ENCODE data around the gene LRRC25.

Gene LRRC25

DNA sequence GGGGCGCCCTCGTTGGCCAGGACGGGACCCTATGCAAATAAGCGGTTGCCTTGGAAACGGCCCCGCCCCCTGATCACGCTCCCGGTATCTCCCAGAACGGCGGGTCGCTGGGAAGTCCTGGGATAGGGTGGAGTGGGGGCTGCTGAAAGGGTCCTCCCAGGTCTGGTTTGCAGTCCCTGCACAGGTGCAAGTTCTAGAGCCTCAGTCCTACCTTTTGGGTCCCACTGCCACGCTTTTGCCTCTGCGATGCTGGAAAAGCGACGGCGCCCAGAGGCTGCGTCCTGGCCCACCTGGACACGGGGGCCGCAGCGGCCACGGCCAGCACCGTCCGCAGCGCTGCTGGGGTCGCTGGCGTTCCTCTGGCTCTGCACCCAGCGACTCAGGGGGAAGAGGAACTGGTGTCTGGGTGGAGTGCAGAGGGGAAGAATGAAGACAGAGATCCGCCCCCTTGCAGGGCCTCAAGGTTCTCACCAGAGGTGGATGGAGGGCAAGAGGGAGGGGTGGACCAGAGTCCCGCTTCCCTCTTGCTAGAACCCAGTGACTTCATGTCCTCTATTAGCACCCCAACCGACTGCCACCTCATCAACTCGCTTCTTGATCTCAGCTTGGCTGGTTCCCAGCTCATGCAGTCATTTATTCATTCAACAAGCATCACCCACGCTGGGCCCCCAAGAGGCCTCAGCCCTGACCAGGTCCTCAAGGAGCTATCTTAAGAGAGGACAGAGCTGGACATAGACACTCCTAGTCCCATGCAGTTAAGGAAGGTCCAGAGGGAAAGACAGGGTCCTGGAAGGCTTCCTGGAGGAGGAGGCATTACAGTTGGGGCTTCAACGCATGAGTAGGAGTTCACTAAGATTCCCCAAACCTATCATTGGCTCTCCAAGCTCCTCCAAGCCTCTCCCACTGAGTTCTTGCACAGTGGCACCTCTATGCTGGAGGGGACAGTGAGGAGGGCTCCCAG is at the start of gene LRRC25:
Gene LRRC25 (minus strand): TSS at position 381 of the 961 bp plus-strand sequence. CDS start 659 bp downstream, outside the sequence.
- DNase-seq (ENCODE audit: low read depth) = no peak

DNA sequence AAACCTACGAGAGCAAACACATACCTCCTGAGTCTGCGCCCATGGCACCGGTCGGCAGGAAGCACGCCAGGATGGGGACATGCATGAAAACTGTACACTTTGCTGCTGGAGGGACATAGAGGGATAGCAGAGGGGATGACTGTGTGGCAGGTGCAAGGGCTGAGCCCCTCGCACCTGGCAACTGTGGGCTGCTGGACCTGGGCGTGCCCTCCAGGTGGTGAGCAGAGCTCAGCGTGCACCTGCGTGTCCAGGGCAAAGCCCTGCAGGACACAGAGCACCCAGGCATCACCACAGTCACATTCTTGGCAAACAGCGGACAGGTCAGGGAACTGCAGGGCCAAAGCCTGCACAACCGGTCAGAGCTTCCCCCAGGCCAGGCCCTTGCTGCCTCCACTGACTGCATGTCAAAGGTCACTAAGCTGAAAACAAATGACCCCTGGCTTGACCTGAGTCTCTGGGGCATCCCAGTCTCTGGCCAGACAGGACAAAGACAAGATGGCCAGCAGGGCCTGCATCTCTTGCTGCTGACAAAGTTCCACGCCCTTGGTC is 49.5 kb upstream of the LRRC25 start:
- DNase-seq (ENCODE audit: low read depth) = no peak

DNA sequence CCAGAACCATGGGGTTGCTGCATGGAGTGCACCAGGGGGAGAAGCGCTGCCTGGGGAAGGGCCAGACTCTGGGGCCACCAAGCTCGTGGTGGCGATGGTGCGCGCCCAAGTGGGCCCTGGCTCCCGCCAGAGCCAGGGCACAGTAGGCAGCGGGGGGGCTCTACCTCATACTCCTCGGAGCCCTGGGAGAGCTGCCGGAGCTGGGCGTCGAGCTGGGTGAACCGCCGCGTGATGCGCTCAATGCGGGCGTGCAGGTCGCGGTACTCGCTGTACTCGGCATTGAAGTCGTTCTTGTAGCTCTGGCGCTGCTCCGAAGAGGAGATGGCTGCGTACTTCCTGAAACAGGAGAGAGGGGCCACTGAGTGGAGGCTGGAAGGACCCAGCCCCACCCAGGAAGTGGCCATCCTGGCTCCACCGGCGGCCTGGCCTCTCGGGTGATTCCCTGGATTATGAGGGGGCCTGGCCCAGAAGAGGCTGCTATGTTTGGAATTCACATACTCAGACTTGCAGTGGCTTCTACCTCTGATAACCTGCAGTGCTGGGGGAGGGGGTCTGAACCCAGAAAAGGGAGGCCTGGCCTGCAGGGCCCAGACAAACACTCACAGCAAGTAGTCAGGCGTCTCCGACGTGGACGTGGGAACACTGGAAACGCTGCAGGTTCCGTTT is 48.9 kb upstream of the LRRC25 start:
- no peak for DNase-seq (ENCODE audit: low read depth)

DNA sequence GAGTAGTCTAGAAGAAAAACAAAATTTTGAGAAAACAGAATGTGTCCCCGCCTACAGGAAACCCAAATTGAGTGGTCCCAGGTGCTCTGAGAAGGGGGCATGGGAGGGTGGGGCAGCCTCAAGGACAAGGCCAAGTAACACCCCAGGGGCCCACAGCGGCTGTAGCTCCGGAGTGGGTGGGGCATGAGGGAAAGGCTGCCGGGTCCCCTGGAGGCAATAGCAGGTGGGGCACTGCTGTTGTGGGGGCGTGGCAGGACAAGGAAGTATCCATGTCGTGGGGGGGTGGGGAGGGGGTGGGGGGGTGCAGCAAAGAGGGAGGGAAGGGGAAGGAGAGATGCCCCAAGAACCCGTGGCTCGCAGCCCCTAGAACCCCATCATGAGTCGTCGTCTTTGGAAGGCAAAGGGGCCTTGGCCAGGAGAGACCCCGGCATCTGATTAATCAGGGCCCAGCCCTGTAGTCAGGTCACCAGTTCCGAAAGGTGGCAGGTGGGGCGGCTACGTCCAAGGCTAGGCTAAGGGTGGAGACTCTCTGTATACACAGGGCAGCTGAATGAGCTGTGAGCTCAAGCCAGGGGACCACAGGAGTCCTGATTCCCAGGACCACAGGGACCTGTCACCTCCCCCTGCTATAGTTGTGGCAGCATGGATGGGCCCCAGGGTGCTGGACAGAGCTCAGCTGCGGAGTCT is 48.0 kb upstream of the LRRC25 start:
- no peak for DNase-seq (ENCODE audit: low read depth)

DNA sequence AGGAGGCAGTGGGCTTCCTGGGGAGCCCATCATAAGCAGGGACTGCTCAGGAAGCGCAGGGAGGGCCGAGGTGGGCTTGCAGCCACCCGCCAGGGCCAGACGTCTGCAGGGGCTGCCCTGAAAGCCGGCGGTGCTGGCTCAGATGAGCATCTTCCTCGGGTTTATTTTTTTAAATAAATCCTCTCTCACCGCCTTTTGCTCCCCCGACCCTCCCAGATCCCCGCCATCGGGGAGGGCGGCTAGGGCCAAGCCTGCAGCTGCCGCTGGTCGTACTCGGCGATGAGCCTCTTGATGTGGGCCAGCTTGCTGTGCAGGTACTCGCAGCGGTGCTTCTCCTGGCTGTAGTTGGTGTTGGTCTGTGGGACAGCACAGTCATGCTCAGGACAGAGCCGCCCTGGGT is 47.1 kb upstream of the LRRC25 start:
- DNase-seq (ENCODE audit: low read depth) = no peak

DNA sequence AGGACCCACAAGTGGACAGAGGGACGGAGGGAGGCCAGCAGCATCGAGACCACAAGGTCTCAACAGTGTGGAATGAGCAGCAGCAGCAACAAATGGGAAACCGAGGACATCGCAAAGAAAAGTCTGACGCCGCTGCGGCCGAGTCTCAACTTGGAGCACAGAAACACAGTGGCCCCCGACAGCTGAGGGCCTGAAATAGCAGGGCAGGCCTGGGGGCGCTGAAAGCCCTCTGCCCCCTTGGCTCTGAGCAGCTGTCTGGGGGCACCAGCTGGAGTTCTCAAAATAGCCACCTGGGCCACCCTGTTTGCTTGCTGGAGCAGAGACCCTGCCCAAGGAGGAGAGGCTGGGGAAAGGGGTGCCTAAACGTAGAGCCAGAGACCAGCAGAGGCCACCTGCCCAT is 46.4 kb upstream of the LRRC25 start:
- no peak for DNase-seq (ENCODE audit: low read depth)

DNA sequence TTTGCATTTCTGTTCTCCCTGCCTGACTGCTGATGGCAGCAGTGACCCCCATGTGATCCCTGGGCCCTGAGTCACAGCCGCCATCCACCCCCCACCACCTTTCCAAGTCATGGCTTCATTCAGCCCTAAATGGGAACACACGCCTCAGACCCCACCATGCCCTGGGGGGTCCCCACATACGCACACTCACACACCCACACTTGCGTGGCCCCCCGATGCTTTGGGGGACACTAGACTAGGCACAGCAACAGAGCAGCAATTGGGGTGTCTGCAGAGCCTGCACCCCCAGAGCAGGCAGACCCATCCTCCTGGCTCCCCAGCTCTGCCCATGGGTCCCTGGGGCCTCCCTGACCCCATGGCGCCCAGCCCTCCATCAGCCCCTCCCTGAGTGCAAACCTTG is 46.0 kb upstream of the LRRC25 start:
- DNase-seq (ENCODE audit: low read depth) = no peak

DNA sequence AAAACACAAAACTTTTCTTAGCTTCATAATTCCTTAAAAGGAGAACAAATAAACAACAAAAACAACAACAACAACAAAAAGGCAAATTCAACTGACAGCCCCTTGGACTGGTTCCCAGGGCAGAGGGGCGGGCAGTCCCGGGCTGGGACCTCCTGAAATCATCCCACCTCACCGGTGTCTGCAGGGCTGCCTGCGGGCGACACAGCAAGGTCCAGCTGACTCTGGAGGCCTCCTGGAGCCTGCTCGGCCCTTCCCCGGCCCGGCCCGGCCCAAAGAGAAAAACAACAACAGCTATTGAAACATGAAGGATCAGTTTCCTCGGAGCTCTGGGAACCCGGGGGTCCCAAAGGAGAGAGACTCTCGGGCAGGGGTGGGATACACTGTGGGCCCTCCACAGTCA is 45.5 kb upstream of the LRRC25 start:
- no peak for DNase-seq (ENCODE audit: low read depth)

DNA sequence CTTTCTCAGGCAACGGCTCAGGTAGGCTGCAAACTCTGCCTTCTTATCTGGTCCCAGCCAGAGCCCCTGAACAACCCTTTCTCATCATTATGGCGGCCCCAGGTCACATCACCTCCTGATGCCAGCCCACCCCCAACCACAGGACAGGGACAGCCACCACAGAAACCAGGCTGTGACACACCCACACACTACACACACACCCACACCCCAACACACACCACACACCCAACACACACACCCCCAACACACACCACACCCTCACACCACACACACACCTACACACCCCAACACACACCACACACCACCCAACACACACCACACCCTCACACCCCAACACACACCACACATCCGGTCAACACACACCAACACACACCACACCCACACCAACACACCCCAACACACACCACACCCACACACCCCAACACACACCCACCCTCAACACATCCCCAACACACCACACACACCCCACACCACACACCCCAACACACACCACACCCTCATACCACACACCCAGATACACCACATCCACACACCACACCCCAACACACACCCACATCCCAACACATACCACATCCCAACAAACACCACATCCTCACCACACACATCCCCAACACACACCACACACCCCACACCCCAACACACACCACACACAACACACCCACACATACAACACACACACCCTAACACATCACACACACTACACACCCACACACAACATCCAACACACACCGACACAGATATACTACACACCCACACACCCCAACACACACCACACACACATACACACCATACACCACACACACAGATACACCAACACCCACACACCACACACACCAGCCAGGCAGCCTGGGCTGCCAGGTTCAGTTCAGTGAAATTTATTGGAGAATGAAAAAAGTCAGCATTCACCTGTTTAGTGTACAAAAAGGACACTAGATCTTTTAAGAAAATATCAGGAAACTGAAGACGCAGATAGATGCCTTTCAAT is 44.7 kb upstream of the LRRC25 start:
- DNase-seq (ENCODE audit: low read depth) = no peak

DNA sequence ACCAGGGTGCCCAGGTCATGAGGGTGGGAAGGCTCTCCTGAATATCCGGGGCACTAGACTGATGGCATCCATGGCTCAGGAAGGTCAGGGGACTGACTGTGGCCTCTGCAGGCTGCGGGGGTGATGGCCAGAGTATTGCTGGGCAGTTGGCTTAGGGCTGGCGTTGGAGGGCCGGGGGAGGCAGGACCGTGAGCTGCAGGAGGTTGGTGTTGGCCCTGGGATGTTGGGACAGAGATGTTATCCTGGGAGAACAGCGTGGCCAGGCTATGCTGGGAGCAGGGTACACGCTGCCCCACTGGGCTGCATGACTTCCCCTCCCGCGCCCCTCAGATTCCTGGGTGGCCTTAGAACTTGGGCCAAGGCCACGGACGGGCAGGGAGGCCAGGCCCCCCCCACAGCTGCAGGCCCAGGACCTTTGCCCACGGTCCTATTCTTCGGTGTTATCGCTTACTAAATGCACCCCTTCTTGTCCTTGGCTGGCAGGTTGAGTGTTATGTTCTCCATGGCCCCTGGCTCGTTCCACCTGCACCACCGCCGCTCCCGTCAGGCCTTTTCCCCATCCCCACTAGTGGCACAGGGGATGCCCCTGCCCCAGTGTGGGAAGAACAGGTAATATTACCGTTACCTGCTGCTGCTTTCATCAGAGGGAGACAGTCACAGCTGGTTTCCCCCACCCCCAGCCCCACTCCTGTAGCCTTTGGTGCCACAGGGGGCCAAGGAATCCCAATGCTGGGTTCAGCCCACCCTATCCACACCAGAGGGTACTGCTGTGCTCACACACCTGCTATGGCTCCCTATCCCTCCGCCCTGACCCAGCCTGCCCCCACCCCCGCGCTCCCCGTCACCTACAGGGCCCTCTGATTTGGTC is 43.7 kb upstream of the LRRC25 start:
- DNase-seq (ENCODE audit: low read depth) = no peak

DNA sequence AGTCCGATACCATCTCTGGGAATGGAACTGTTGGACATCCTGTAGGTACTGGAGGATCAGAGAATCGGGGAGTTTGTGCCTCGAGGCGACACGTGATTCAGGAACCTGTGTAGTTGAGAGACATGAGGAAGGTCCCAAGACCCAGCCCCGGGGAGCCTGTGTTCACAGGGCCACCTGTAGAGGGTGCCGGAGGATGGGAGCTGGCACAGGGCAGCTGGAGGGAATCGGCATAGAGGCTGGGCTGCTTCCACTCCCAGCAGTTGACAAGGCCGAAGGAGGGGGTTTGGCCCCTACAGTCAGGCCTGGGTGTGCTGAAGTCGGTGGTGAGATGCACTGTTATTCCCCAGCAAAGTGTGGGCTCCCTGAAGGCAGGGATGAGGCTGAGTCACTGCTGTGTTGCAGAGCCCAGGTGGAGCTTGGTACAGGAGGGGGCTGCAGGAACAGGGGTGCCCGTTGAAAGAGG is 43.0 kb upstream of the LRRC25 start:
- DNase-seq (ENCODE audit: low read depth) = no peak

DNA sequence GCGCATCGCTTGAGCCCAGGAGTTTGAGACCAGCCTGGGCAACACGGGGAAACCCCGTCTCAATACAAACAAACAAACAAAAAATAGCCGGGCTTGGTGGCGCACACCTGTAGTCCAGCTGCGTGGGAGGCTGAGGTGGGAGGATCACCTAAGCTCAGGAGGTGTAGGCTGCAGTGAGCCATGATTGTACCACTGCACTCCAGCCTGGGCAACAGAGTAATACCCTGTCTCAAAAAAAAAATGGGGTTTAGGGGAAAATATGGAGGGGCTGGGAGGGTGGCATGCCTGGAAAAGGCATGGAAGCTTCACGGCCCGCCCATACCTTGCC is 42.5 kb upstream of the LRRC25 start:
- DNase-seq (ENCODE audit: low read depth) = no peak

DNA sequence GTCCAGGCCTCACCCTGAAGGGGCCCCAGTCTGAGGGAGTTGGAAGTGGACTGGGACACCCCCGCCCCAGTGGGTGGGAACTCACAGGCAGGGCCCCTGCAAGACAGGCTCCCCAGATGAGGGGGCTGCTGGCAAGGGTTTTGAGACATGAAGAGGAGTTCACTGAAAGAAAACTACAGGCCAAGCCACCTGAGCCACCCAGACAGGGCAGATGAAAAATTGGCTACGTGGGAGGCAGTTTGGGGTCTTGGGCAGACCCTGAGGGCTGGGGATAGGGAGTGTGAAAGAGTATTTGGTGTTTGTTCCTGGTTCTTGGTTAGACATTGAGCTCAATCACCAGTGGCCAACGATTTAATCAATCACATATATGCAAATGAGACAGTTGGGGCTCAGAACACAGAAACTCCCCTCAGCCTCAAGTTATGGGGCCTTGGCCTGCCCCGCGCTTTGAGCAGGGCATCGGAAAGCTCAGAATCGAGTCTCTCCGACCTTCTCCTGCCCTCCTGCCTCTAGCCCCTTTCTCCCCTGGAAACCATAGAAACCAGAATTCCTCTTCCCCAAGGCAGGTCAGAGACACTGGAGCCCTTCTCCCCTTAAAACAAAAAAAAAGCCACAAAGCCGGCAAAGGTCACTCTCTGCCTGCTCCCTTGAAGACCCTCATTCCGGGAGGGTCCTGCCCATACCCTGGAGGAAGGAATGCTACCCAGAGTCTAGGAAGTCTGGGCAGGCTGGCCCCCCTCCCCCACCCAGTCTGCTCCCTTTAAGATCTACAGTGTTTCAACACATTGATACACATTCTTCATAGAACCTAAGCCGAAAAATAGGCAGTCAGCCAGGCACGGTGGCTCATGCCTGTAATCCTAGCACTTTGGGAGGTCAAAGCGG is 41.8 kb upstream of the LRRC25 start:
- no peak for DNase-seq (ENCODE audit: low read depth)

DNA sequence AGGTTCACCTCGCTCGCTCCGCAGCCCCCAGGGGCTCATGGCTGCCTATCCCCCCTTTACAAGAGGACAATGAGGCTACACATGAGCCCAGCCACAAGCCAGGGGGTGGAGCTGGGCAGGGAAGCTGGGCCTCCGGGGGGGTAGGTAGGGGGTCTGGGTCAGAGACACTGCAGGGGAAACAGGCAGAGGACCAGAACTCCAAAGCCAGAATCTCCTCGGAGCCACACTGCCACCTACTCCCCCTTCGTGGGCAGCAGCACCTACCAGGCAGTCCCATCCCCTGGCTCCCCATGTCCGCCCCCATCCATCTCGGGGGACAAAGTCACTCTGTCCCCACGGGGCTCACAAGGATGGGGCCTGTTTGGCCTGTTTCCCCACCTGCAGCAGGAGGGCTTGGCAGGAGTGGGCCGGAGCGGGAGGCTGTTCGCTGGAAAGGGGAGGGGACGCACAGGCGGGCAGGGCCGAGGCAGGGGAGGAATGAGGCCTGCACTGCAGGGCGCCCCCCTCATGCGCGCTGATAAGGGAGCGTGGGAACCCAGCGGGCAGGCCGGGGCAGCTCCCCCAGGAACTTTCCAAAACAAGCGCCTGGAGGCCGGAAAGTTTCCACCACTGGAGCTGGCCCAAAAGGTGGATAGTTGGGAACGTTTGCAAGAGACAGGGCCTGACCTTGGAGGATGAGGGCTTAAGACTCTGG is 41.1 kb upstream of the LRRC25 start:
- DNase-seq (ENCODE audit: low read depth) = no peak

DNA sequence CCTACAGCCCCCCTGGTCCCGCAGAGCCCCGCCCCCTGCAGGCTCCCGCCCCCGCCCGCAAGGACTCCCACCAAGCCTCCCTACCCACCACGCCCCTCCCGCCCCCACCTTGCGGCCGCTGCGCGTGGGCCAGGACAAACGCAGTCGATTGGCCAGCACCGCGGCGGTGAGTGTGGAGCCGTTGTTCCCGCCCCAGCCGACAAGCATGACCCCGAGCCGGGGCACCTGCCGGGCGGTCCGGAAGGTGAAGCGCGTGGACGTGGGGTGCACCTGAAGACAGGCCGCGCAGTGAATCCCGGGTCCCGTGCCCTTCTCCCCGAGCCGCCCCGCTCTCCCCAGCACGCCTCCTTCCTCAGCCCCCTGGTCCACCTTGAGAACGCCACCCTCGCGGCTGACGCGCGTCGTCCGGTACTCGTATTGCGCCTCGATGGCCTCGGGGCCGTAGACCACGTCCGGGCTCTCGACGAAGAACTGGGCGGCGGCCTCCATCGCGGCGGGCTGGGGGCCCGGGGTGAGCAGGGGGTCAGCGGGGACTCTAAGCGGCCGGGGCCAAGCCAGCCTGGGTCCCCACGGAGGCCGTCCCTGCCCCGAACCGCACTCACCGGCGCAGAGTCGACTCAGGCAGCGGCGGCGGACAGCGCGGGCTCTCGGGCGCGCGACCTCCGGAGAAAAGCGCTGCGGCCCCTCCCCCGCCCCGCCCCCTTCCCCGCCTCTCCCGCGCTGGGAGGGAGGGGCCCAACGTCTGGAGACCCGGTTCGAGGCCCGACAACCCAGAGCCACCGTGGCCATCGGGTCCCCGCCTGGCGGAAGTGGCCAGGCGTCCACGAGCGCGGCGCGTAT is 40.3 kb upstream of the LRRC25 start, which contains the start of gene ISYNA1:
Gene ISYNA1 (minus strand): TSS at position 643 of the 840 bp plus-strand sequence. CDS start 154 bp downstream, at position 489.
- DNase-seq (ENCODE audit: low read depth) = no peak

DNA sequence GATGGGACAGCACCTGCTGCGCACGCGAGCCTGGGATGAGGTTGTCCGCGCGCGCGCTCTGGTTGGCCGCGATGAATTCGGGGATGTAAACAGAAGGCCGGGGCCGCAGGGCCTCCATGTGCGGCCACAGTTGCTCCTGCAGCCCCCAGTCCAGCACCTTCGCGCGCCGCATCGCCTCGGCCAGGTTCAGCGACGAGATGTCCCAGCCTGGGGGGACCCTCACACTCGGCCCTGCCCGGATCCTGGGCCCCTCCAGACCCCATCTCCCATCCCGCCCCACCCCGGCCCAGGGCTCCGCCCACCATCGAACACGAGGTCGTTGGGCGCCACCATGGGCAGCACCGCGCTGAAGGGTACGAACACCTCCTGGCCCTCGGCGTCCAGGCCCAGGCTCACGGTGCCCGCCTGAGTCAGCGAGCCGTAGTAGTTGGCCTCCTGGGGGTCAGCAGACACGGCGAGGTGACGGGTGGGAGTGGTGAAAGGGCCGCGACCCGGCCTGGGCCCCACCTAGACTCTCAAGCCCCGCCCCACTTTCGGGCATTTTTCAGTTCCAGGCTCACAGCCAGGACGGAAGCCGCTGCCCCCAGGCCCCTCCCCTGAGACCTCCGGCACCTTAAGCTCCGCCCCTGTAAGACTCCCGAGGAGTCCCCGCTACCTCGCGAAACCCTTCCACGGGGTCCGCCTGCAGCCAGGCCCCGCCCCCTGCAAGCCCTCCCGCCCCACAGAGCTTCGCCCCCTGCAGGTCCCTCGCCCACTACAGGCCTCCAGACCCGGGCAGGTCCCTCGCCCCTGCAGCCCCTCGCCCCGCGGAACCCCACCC is 39.5 kb upstream of the LRRC25 start:
- DNase-seq (ENCODE audit: low read depth) = peak; percentile 63
